Type B pancreatic cell (in vitro differentiated cells): ENCODE measurements around the gene UQCRHL. TPM values are rescaled to one million over a fixed set of nuclear protein-coding genes. Genes with fewer than 3 reads are reported as not detected.

Experiments
- DNase-seq: peaks from one replicate; pipeline ENCODE4 v3.0.0; 2021; ENCODE audit warnings: mixed read lengths; ENCODE audit not compliant: unreplicated experiment; ENCODE audit errors: extremely low spot score
- H3K27ac Mint-ChIP-seq: 2 replicates; pipeline ENCODE4 v1.8.0; 2021; ENCODE audit warnings: mild to moderate bottlenecking, mixed read lengths
- H3K27me3 Mint-ChIP-seq: 2 replicates; pipeline ENCODE4 v1.8.0; 2021; ENCODE audit warnings: mixed read lengths
- H3K36me3 Mint-ChIP-seq: 2 replicates; pipeline ENCODE4 v1.8.0; 2021; ENCODE audit warnings: mixed read lengths
- H3K4me1 Mint-ChIP-seq: one replicate; pipeline ENCODE4 v1.8.0; 2021; ENCODE audit warnings: mixed read lengths; ENCODE audit not compliant: unreplicated experiment
- H3K4me3 Mint-ChIP-seq: 2 replicates; pipeline ENCODE4 v1.8.0; 2021; ENCODE audit warnings: mild to moderate bottlenecking, mixed read lengths
- H3K9me3 Mint-ChIP-seq: 2 replicates; pipeline ENCODE4 v1.8.0; 2021; ENCODE audit warnings: mixed read lengths
- CTCF ChIP-seq: fragments of 200-600 bp; sonication (generic); conservative IDR thresholded peaks from 2 replicates; pipeline ENCODE4 v1.5.0; 2021; ENCODE audit warnings: antibody characterized with exemption, mild to moderate bottlenecking
- total RNA-seq: library from RNA; stranded (reverse); gene quantifications from 2 replicates; pipeline ENCODE4 v1.2.1, GENCODE V29; 2021; ENCODE audit warnings: low replicate concordance

Gene UQCRHL
- total RNA-seq, 1 donor from 2014 or later = 2.3 TPM

GRCh38 chr1:15777909-15778707, 29.3 kb downstream of the UQCRHL start:
- Mint-ChIP-seq H3K36me3 (peaks cover 26% of the 10 kb centered on the region), H3K27me3 (no peaks in the 10 kb centered on the region), H3K4me3 (no peak overlapping the region), H3K9me3 (no peaks in the 10 kb centered on the region), H3K27ac (peak overlapping the region; percentile 65), H3K4me1 (peaks cover 15% of the 10 kb centered on the region)
- TF ChIP-seq CTCF = no peak
- DNase-seq = no peak

- no peak for DNase-seq
- no peak for TF ChIP-seq CTCF
- peaks cover 31% of the 10 kb centered on the region for H3K36me3 Mint-ChIP-seq
Measured at GRCh38 chr1:15775706-15776105, 31.7 kb downstream of the UQCRHL start.

GRCh38 chr1:15771836-15772515, 35.5 kb downstream of the UQCRHL start:
- no peak overlapping the region for H3K27ac Mint-ChIP-seq
- peaks cover 1% of the 10 kb centered on the region for H3K4me1 Mint-ChIP-seq
- DNase-seq = no peak
- no peaks in the 10 kb centered on the region for H3K9me3 Mint-ChIP-seq
- no peak for TF ChIP-seq CTCF
- H3K27me3 Mint-ChIP-seq = no peaks in the 10 kb centered on the region
- peaks cover 19% of the 10 kb centered on the region for H3K36me3 Mint-ChIP-seq
- H3K4me3 Mint-ChIP-seq = no peak overlapping the region

More at GRCh38 chr1:15775706-15776105, 31.7 kb downstream of the UQCRHL start:
- Mint-ChIP-seq H3K4me1 (peaks cover 12% of the 10 kb centered on the region), H3K27me3 (no peaks in the 10 kb centered on the region), H3K27ac (peak overlapping the region; percentile 21), H3K4me3 (no peak overlapping the region), H3K9me3 (no peaks in the 10 kb centered on the region)

GRCh38 chr1:15770313-15770962, 37.0 kb downstream of the UQCRHL start:
- Mint-ChIP-seq H3K27me3 (no peaks in the 10 kb centered on the region), H3K9me3 (no peaks in the 10 kb centered on the region), H3K4me3 (no peak overlapping the region), H3K36me3 (peaks cover 18% of the 10 kb centered on the region), H3K27ac (no peak overlapping the region), H3K4me1 (no peaks in the 10 kb centered on the region)
- TF ChIP-seq CTCF = no peak
- DNase-seq = no peak

GRCh38 chr1:15768388-15768787, 39.1 kb downstream of the UQCRHL start:
- peaks cover 19% of the 10 kb centered on the region for H3K36me3 Mint-ChIP-seq
- no peak for DNase-seq
- H3K4me1 Mint-ChIP-seq = peaks cover 8% of the 10 kb centered on the region

More at GRCh38 chr1:15768388-15768787, 39.1 kb downstream of the UQCRHL start:
- H3K9me3 Mint-ChIP-seq = no peaks in the 10 kb centered on the region
- no peak for TF ChIP-seq CTCF
- H3K27ac Mint-ChIP-seq = no peak overlapping the region
- no peaks in the 10 kb centered on the region for H3K27me3 Mint-ChIP-seq
- H3K4me3 Mint-ChIP-seq = no peak overlapping the region
